Nucleus accumbens (tissue), 56 donors: ENCODE measurements around the gene OR51S1.
A peak's percentile ranks its signal among the peaks of the same experiment; 100 is the strongest.
"Not testable (repeated sequence)": the region's sequence is repeated elsewhere in the genome, so short reads cannot be mapped to it uniquely, and the experiment has no call there.

Experiments
- DNase-seq, 56 donors: peaks; one replicate each; lab custom pipeline; 2025; lab: John Stamatoyannopoulos, UW

Gene OR51S1

GRCh38 chr11:4809246-4809645 is 39.8 kb downstream of the OR51S1 start:
- peak in 6 of 56 donors; percentile 17 to 57 (median 28) for DNase-seq

- DNase-seq, result no peak
These were observed 40.5 kb downstream of the OR51S1 start for GRCh38 chr11:4808476-4808875.

DNA sequence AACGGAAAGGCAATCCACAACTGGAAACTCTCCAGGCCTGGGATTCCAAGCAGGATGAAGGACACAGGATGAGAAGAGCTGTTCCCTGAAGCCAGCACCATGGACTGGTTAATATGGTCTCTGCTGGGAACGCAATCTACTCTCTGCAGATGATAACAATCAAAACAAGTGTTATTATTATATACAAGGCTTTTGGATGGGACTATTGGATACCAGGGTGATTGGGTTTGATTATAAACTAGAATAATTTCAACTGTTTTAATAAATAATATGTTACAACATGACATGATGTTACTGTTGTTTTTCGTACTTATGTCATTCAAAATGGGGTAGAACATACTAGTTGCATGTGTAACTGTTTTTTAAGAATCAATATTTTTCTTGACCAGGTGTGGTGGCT is 44.7 kb downstream of the OR51S1 start, which contains the start of gene OR52R1:
Gene OR52R1, minus strand, starts transcription at position 101 of the 400 bp plus-strand sequence. Its CDS starts 0 bp downstream, at position 101.
- no peak for DNase-seq

GRCh38 chr11:4801316-4801715 is 47.7 kb downstream of the OR51S1 start:
- DNase-seq, result not testable (repeated sequence)

DNA sequence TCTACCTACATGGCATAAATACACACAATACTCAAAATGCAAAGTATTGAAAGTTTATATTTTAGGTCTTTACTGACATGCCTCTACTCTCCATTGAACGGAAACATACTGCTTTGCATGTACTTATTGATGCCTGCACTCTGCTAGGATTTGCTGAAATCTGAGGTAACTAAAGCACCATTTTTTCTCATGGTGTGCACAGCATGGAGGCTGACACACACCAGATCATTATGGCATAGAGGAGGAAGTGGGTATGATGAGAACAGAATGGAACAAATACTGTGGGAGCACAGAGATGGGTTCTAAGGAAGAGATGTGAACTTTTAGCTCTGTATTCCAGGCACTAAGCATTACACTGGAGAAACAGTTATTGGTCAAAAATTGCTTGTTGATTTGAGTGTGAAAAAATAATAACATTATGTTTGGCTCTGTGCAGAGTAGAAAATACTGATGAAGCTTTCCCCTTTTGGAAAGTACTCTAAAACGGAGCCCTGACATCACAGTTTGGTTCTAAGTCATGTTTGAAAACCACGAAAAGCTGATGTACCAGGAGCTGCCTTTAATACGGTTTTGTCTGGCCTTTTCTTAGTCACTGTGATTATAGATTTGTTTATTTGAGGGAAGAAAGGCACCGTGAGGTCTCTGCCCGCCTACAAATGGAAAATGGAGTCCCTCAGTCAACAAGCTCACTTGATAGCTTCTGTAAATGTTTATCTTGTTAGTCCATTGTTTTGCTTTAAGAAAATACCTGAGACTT is 50.4 kb downstream of the OR51S1 start:
- no peak for DNase-seq
